HepG2 (cell line): Measurements from ENCODE around the gene C3orf70. TPM values are rescaled to one million over a fixed set of nuclear protein-coding genes. Genes with fewer than 3 reads are reported as not detected.

ENCODE experiments used
- ATAC-seq: fragments of 200-7000 bp; cut with Tn5 transposase; 3 replicates; pipeline ENCODE4 v1.9.1; 2020; ENCODE audit warnings: mild to moderate bottlenecking, moderate library complexity
- BruUV-seq: library from RNA; stranded (reverse); fragments of 400-500 nt; replicated peaks from 2 replicates; lab custom pipeline; 2021; lab: Mats Ljungman, UMichigan
- CTCF ChIA-PET: fragments of 300-600 bp; formaldehyde crosslinking; extraction: SDS; loops from one replicate; lab custom pipeline; 2021; ENCODE audit warnings: low total read pairs, inconsistent platforms, low intra/inter-chr PET ratio; lab: Yijun Ruan, JAX
- POLR2A ChIA-PET: fragments of 350-600 bp; sonication (Branson Sonifier 250); formaldehyde crosslinking; loops from one replicate; lab custom pipeline; 2020; ENCODE audit warnings: antibody characterized with exemption, inconsistent platforms; lab: Yijun Ruan, JAX
- DNase-seq: peaks from one replicate; pipeline ENCODE4 v3.0.0-alpha.2; 2015; ENCODE audit warnings: low spot score
- FAIRE-seq: peaks from 3 replicates; lab custom pipeline; 2011; peaks lifted over from hg19 to GRCh38; lab: Jason Lieb, UNC
- H2AFZ ChIP-seq: one replicate; pipeline ENCODE4 v1.6.1; 2011; ENCODE audit warnings: low read length, inconsistent platforms
- H3K27ac ChIP-seq: fragments of 300-600 bp; 3 replicates; pipeline ENCODE4 v1.8.0; 2011; ENCODE audit warnings: mixed run types, mild to moderate bottlenecking, mixed read lengths, low read length, inconsistent platforms; ENCODE audit not compliant: insufficient read depth; ENCODE audit errors: extremely low read length
- H3K27me3 ChIP-seq, 2 experiments: fragments of 200-600 bp in 1 of 2; 2 replicates in 1 of 2; 3 replicates in 1 of 2; pipeline versions ENCODE4 v1.6.0 to v1.8.0; 2011; ENCODE audit warnings: low read length in 2 of 2, mild to moderate bottlenecking in 2 of 2, moderate library complexity in 2 of 2, inconsistent platforms in 1 of 2; ENCODE audit not compliant: insufficient read depth in 2 of 2, control insufficient read depth in 1 of 2
- H3K36me3 ChIP-seq, 2 experiments: fragments of 200-600 bp in 1 of 2; replicated peaks in 1 of 2; 2 replicates in 1 of 2; 3 replicates in 1 of 2; pipeline versions ENCODE4 v1.5.1 to v1.8.0; 2011; ENCODE audit warnings: low read length in 2 of 2, inconsistent platforms in 1 of 2; ENCODE audit not compliant: insufficient read depth in 2 of 2, control insufficient read depth in 1 of 2
- H3K4me1 ChIP-seq: 2 replicates; pipeline ENCODE4 v1.5.1; 2012; ENCODE audit warnings: low read length, inconsistent platforms; ENCODE audit not compliant: insufficient read depth
- H3K4me2 ChIP-seq: 2 replicates; pipeline ENCODE4 v1.6.0; 2011; ENCODE audit warnings: low read depth, low read length, inconsistent platforms
- H3K4me3 ChIP-seq, 3 experiments: fragments of 200-600 bp in 1 of 3; sonication (generic), shearing (Covaris generic) in 1 of 3; replicated peaks in 1 of 3; 2 replicates each; pipeline ENCODE4 v1.5.1; 2011 to 2016; ENCODE audit warnings: low read length in 3 of 3, inconsistent platforms in 2 of 3, low read depth in 2 of 3, mild to moderate bottlenecking in 2 of 3, control low read depth in 1 of 3, mixed read lengths in 1 of 3; ENCODE audit not compliant: insufficient read depth in 1 of 3
- H3K79me2 ChIP-seq: one replicate; pipeline ENCODE4 v1.6.1; 2011; ENCODE audit warnings: low read length, inconsistent platforms; ENCODE audit not compliant: insufficient read depth
- H3K9ac ChIP-seq: 2 replicates; pipeline ENCODE4 v1.6.0; 2011; ENCODE audit warnings: mild to moderate bottlenecking, low read depth, low read length, inconsistent platforms; ENCODE audit not compliant: insufficient read depth
- H3K9me3 ChIP-seq: 2 replicates; pipeline ENCODE4 v1.5.1; 2012; ENCODE audit warnings: mild to moderate bottlenecking, low read length
- H4K20me1 ChIP-seq: 2 replicates; pipeline ENCODE4 v1.6.0; 2011; ENCODE audit warnings: inconsistent platforms, mild to moderate bottlenecking, low read length, moderate library complexity; ENCODE audit not compliant: insufficient read depth
- ARNT2 ChIP-seq: sonication (generic); formaldehyde crosslinking; IDR thresholded peaks from 2 replicates; pipeline ENCODE4 v1.8.0; 2022; ENCODE audit warnings: mild to moderate bottlenecking, low read depth, missing genetic modification reagents, moderate library complexity
- DPF2 ChIP-seq: sonication (generic); formaldehyde crosslinking; IDR thresholded peaks from 2 replicates; pipeline ENCODE4 v1.4.0; 2020; ENCODE audit warnings: mild to moderate bottlenecking, low read depth, missing genetic modification reagents, borderline replicate concordance
- FOXA1 ChIP-seq, 2 experiments: fragments of 450-650 bp in 1 of 2; sonication (generic) in 1 of 2; formaldehyde crosslinking in 1 of 2; IDR thresholded peaks; 2 replicates each; pipeline versions ENCODE4 v1.4.0 to v1.6.1; 2016 to 2020; ENCODE audit warnings: missing genetic modification reagents in 1 of 2
- HMG20B ChIP-seq: conservative IDR thresholded peaks from 2 replicates; pipeline ENCODE4 v1.6.1; 2016; ENCODE audit warnings: missing genetic modification reagents, missing compliant biosample characterization
- MZF1 ChIP-seq: sonication (generic); formaldehyde crosslinking; IDR thresholded peaks from 2 replicates; pipeline ENCODE4 v1.8.1; 2023; ENCODE audit warnings: mild to moderate bottlenecking, missing genetic modification reagents, borderline replicate concordance
- NCOA1 ChIP-seq: sonication (generic); formaldehyde crosslinking; IDR thresholded peaks from 2 replicates; pipeline ENCODE4 v1.9.0; 2021; ENCODE audit warnings: missing genetic modification reagents
- PBX2 ChIP-seq: IDR thresholded peaks from 2 replicates; pipeline ENCODE4 v1.6.1; 2016; ENCODE audit warnings: control low read depth
- PLRG1 ChIP-seq: fragments of 450-650 bp; conservative IDR thresholded peaks from 2 replicates; pipeline ENCODE4 v1.6.1; 2016
- SMARCC2 ChIP-seq: fragments of 450-650 bp; IDR thresholded peaks from 2 replicates; pipeline ENCODE4 v1.6.1; 2017; ENCODE audit warnings: antibody characterized with exemption, mild to moderate bottlenecking
- SMARCE1 ChIP-seq: fragments of 450-650 bp; IDR thresholded peaks from 2 replicates; pipeline ENCODE4 v1.6.1; 2017; ENCODE audit warnings: borderline replicate concordance
- SP140L ChIP-seq: sonication (generic); formaldehyde crosslinking; IDR thresholded peaks from 2 replicates; pipeline ENCODE4 v1.4.0; 2020; ENCODE audit warnings: missing genetic modification reagents, borderline replicate concordance
- ZNF274 ChIP-seq: sonication (generic); formaldehyde crosslinking; IDR thresholded peaks from 2 replicates; pipeline ENCODE4 v1.5.1; 2020; ENCODE audit warnings: mild to moderate bottlenecking, missing genetic modification reagents
- ZNF296 ChIP-seq: sonication (generic); formaldehyde crosslinking; conservative IDR thresholded peaks from 2 replicates; pipeline ENCODE4 v1.5.0; 2020; ENCODE audit warnings: mild to moderate bottlenecking, missing genetic modification reagents
- ZNF816 ChIP-seq: sonication (generic); formaldehyde crosslinking; IDR thresholded peaks from 2 replicates; pipeline ENCODE4 v1.8.0; 2022; ENCODE audit warnings: missing genetic modification reagents, mild to moderate bottlenecking, borderline replicate concordance
- WGBS: methylation state at CpG from one replicate; pipeline ENCODE4 v1.1.6; 2017; ENCODE audit warnings: low lambda C conversion rate; 5-methylcytosine and 5-hydroxymethylcytosine counted together
- in situ Hi-C: cut with HindIII; loops from 2 replicates; pipeline ENCODE4 v1.10.0; 2017; ENCODE audit warnings: low pct_unique_long_range_greater_than_20kb; ENCODE audit not compliant: extremely low pct_ligation_motif_present
- intact Hi-C: fragments of 100-400 bp; cut with micrococcal nuclease; formaldehyde crosslinking; loops from one replicate; pipeline ENCODE4 v1.10.0; 2022; ENCODE audit not compliant: unreplicated experiment
- polyA plus RNA-seq, 8 experiments: library from polyadenylated mRNA; depleted of rRNA in 3 of 8; stranded (reverse) in 7 of 8; unstranded in 1 of 8; fragments of >200 nt; fragmentation: Illumina TruSeq in 4 of 8; extraction: Trizol in 4 of 8; gene quantifications; 2 replicates each; pipeline versions ENCODE4 v1.2.1 to v1.2.3, GENCODE V29; 2011 to 2016; ENCODE audit warnings: low read depth in 4 of 8, missing spikeins in 1 of 8, mixed read lengths in 1 of 8; ENCODE audit not compliant: insufficient read depth in 1 of 8
- total RNA-seq, 5 experiments: library from RNA; depleted of rRNA; stranded (reverse); fragments of >200 nt; fragmentation: Illumina TruSeq; extraction: Trizol; gene quantifications; 2 replicates each; pipeline ENCODE4 v1.2.3, GENCODE V29; 2016; ENCODE audit warnings: low read depth in 1 of 5
- TF ChIP-seq, protein P1 (sequence below): IDR thresholded peaks from 2 replicates; pipeline ENCODE4 v1.6.1; 2016; ENCODE audit warnings: mild to moderate bottlenecking
- TF ChIP-seq, protein P2 (sequence below): IDR thresholded peaks from 2 replicates; pipeline ENCODE4 v1.6.1; 2016; ENCODE audit warnings: low read depth, borderline replicate concordance

Gene C3orf70
- total and polyA plus RNA-seq, 2 of the 13 experiments (the other 11 are each of a cell fraction or from before 2014, with no cell fraction given): 0.79 to 2.4 TPM

DNA sequence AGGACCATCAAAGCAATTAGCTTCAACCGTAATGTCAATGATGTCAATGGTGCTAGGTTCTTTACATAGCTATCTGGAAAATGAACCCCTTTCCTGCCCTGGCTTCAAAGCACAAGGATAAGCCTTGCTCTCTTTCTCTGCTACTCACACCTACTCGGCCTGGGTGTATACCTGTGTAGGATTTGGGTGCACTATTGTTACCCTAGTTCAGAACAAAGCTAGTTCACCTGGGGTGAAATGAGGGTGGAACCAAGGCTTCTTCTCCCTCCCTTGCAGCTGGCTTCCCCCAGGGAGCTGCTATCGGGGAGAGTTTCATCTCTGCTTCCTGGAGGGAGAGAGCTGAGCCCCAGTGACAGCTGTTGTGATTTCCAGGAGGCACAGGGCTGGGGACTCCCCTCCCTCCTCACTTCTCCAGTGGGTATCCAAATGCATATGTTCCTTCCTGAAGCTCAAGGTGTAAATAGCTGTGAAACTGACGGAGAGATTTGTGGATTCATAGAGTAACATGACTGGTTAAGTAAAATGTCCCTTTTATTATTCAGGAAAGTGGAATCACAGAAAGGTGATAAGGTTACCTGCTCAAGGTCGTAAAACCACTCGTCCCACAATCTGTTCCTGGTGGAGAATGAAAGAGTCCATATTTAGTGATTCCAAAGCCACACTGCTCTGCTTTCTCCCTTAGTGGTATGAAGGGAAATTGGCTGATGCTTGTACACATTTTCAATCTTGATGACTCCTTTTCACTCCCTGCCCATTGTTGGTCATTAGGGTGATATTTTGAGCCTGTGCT, 11.8 kb upstream of the C3orf70 start:
- ATAC-seq: no peak; the same call in 2 of the 3 replicates
- FAIRE-seq: no peak
- intact Hi-C loops: no loop called here

More for the DNA sequence above, 11.8 kb upstream of the C3orf70 start:
- DNase-seq: no peak
- POLR2A ChIA-PET: no interaction called here
- Histone ChIP-seq H3K4me1 (peaks cover 19% of the 10 kb centered on the region; the same call in 1 of the 2 replicates), H3K9me3 (no peaks in the 10 kb centered on the region), H3K4me2 (no peak overlapping the region), H3K36me3 (no peaks in the 10 kb centered on the region), H3K79me2 (no peaks in the 10 kb centered on the region), H3K27ac (no peak overlapping the region), H4K20me1 (no peaks in the 10 kb centered on the region), H3K27me3 (peaks cover 0 to 20% of the 10 kb centered on the region in 2 experiments; a peak in 3 of 5 replicates), H3K9ac (no peak overlapping the region), H2AFZ (no peak overlapping the region), H3K4me3 (no peak overlapping the region)
- in situ Hi-C loops: no loop called here
- CTCF ChIA-PET: no interaction called here
- BruUV-seq: no TSS peak
- 12% methylated on average over 6 of the region's 6 CpGs for WGBS
- TF ChIP-seq FOXA1 (IDR thresholded peaks at IDR 0.05): no peak
- no peak for TF ChIP-seq FOXA1 (CRISPR knock-in tag; IDR thresholded peaks at IDR 0.05)
- no peak for TF ChIP-seq MZF1 (CRISPR knock-in tag)
- TF ChIP-seq, protein P1, sequence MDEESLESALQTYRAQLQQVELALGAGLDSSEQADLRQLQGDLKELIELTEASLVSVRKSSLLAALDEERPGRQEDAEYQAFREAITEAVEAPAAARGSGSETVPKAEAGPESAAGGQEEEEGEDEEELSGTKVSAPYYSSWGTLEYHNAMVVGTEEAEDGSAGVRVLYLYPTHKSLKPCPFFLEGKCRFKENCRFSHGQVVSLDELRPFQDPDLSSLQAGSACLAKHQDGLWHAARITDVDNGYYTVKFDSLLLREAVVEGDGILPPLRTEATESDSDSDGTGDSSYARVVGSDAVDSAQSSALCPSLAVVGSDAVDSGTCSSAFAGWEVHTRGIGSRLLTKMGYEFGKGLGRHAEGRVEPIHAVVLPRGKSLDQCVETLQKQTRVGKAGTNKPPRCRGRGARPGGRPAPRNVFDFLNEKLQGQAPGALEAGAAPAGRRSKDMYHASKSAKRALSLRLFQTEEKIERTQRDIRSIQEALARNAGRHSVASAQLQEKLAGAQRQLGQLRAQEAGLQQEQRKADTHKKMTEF (CRISPR knock-in tag): no peak
- no peak for TF ChIP-seq ZNF816 (CRISPR knock-in tag)
- TF ChIP-seq ZNF274 (CRISPR knock-in tag): no peak
- no peak for TF ChIP-seq ZNF296
- TF ChIP-seq SMARCE1: no peak
- TF ChIP-seq PBX2 (CRISPR knock-in tag): no peak
- no peak for TF ChIP-seq SP140L
- no peak for TF ChIP-seq SMARCC2
- no peak for TF ChIP-seq NCOA1 (CRISPR knock-in tag)
- TF ChIP-seq HMG20B (CRISPR knock-in tag): no peak
- TF ChIP-seq, protein P2, sequence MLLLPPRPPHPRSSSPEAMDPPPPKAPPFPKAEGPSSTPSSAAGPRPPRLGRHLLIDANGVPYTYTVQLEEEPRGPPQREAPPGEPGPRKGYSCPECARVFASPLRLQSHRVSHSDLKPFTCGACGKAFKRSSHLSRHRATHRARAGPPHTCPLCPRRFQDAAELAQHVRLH (CRISPR knock-in tag): no peak
- TF ChIP-seq PLRG1: no peak
- no peak for TF ChIP-seq DPF2
- TF ChIP-seq ARNT2 (CRISPR knock-in tag): no peak
